HuH-7 (cell line): ENCODE measurements around the gene AUTS2.
"Not testable (repeated sequence)": the region's sequence is repeated elsewhere in the genome, so short reads cannot be mapped to it uniquely, and the experiment has no call there.

Experiments
- DNase-seq: peaks from one replicate; pipeline ENCODE4 v3.0.0; 2011; ENCODE audit warnings: low spot score

AUTS2 gene

DNA sequence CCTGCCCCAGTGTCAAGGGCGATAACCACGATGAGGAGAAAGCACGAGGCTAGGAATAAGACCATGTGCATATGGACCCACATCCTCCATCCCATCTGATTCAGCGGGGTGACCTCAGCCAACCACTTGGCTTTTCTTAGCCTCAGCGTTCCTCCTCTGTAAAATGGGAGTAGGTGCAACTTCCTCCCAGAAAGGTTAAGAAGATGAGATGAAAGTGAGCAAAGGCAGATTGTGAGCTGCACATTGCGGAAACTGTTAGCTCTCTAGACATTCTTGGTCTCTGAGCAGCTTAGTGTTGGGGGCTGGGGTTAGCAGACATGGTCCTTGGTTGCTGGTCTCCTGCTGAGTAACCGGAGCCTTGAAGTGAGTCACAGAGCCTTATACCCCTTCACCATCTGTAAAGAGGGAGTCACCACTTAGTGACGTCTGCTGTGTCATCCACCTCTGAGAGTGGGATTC is 1036.4 kb downstream of the AUTS2 start:
- no peak for DNase-seq

DNA sequence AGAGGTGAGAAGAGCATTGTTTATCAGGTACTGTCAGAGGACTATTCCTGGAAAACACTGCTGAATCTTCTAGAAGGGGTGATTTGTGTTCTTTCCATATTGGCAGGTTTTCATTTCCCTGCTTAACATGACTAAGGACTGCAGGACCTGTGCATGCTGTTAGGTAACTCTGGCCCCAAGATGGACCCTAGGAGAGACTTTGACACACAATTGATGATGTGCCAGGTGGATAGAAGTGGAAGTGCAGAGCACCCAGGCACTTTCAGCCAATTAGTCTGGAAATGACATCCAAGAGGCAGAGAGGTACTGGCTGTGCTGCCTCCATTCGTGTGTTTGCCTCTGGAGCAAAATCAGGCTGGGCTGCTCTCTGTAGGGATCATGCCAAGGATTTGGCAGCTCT is 1037.4 kb downstream of the AUTS2 start:
- no peak for DNase-seq

DNA sequence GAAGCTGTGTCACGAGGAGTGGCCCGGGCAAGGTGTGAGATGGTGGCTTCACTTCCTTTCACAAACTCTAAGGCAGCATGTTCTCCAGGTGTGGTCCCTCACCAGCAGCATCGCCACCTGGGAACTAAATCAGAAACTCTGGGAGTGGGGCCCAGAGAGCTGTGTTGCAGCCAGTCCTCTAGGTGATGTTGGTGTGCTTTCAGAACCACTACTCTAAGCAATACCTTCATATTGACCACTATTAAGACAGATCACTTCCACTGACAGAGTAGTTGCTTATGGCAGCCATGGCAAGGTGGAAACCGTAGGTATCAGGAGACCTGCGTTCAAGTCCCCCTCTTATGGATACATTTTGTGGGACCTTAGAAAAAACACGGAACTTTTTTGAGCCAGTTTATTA is 1037.9 kb downstream of the AUTS2 start:
- no peak for DNase-seq

DNA sequence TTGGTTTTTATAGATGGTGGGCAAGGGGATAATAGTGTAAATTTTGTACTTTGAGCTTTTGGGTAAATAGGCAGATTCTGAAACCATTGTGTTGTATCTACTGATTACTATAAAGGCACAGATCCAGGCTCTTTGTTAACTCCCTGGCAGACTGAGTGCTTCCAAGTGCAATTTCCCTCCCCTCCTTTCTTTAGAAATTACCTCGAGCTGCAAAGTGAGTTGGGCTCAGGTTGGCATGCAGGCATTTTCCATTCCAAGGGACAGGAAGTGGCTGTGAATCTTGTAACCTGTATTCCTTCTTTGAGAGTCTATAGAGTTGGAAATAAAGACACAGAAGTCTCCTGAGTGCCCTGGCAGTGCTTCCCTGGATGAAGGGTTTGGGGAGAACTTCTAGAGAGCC is 1039.5 kb downstream of the AUTS2 start:
- no peak for DNase-seq

DNA sequence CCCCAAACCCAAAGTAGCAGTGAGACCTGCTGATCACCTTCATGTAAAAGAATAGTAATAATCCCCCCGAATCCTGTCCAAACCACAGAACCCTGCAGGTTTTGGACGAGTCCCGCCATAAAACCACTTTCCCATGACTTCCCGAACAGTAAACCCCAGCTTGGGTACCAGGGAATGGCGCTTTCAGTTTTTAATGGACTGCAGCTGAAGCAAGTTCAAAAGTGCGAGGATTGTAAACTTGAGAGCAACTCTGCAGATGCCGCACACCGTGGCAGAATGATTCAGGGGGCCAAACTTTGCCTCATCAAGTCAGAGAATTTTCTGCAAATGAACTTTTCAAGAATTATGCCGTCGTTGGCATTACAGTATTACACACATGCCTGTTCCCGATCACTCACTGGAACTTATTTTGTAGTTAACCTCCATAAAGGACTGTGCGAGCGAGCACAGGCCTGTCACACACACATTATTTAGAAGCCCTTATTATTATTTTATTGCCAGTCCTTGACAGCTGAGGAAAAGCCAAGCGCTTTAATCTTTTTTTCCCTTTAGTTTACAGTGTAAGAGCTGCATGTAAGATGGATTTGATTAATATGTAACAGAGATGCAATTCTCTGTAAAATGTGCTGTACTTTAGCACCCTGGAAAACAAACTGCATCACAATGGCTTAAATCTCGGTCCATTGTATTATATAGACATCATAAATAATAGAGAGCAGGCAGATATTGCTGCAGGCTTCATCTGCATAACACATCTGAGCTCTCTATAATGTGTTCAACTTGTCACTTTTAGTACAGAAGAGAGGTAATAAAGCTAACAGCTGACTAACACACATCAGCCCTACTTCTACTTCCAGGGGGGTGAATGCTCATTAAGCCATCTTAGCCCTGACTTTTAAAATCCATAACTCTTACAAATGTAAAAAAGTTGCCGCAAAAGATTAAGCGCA is 1040.2 kb downstream of the AUTS2 start:
- no peak for DNase-seq

DNA sequence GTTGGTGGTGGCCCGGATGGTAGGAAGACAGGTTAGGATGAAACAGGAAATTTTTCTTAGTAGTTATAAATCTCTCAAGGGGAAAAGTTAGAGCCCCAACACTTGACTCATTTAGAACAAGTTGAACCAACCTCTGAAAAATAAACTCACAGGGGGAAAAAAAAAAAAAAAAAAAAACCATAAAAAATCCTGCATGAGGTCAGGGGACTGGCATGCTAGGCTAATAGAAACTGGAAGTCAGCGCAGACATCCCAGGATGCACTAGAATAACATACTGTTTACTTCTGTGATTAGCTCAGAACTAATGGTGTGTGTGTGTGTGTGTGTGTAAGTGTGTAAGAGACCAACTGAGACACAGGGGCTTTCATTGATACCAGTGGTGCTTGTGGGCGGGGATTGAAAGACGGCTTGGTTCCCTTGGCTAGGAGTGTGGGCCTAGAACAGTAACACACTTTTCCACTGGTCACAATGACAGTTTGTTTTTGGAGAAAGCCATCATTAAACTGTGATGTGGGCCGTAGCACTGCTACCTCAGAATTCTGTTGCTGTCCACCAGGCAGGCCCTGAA is 1042.1 kb downstream of the AUTS2 start:
- no peak for DNase-seq

DNA sequence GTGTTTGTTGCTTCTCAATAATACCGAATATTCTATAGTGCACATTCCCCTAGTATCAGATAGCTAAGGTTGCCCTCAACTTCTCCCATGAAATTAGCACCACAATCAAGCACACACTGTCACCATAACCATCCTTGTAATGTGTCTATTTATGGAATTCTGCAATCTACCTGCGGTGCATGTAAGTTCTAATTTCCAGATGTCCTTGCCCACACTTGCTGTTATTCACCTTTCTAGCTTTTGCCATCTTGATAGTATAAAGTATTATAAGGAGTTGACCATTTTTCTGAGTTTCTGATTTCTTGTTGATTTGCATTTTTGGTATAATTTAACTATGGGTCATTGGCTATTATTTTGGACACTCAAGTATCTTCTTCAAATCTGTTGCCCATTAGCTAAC is 1043.6 kb downstream of the AUTS2 start:
- DNase-seq, result no peak

DNA sequence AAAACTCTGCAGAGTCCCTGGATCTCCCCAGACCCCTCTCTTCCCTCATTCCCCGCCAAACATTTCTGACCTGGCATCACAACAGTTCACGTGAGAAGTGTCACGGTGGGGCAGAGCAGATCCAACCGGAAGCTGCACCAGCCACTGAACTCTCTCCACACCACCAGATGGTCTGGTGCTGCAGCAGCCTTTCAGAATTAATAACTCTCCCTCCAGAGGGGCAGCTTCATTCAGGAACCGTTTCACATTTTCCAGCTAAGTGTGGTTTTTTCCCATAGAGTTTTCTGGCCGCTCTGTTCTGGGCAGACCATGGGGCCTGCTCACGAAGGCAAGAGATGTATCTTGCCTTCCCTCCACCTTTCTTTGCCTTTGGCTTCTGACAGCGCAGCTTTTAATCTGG is 1047.0 kb downstream of the AUTS2 start:
- no peak for DNase-seq

DNA sequence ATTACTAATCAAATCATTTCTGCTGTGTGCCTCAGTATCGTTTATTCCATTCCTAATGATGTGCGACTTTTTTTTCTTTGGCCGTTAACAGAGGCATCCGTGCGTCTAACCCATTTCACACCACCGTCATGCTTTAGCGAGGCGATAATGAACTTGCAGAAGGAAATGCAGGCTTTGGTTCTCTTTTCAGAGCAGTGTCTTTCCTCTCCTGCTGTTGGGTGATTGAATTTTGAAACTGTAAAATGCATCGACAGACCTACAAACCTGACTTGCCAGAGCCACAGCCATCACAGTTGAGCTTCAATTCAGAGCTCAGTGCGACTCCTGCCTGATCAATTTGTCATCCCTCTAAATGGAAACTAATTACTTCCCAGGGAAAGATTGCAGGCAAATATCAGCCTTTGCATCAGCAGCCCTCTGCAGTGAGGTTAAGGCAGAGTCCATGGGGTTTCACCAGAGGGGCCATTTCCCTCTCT is 1047.6 kb downstream of the AUTS2 start:
- DNase-seq, result no peak

DNA sequence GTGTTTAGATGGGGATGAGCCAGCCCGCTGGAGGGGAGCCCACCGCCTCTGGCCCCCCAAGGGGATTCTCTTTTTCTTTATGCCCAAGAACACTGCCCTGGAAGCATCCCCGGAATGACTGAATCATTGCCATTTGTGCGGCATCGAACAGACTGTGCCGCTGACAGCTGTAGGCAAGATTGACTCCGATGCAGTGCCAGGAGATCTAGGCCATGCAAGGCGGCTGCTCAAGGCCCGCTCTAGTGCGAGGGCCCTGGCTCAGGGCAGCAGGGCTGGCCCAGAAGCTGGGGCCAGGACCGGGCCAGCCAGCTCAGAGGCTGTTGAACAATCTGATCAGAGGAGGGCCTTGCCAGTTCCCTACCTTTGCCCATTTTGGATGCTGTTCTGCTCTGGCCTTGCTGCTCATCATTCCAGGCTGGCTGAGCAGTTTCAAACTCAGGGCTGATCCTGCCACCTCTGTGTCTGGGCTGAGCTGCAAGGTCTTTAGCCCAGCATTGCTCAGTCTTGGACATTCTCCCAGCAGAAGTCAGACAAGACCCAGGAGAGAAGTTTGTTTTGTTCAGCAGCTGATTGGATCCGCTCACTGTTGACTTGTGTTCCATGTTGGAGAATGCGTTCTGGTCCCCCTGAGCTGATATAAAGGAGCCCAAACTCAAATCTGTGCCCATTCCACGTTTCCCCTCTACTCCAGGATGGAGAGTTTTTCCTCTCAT is 1048.4 kb downstream of the AUTS2 start:
- no peak for DNase-seq

DNA sequence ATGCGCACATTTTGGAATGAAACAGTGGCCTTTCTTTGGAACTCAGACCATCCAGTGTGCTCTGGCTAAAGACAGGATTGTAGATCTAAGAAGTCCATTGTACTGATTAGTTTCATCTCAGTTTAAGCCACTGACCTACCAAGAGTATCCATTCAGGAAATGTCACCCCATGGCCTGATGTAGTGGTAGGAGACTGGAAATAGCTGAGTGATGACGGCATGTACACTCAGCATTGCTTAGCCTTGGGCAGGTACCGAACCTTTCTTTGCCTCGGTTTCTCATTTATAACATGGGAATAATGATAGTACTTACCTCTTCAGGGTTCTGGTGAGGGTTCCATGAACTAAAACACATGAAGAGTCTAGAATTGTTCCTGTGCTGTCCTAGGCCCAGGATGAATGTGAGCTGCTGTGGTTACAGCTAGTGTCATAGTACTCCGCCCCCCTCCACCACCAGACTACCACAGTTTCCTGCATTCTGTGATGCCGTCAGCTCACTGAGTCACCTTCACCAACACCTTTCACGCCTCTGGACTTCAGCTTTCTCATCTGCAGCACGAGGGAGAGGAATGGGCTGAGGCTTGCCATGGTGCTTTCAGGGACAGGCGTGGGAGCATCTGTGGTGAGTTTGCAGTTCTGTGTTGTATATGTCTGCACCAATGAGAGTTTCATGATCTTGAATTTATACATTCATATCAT is 1049.7 kb downstream of the AUTS2 start:
- DNase-seq, result no peak

DNA sequence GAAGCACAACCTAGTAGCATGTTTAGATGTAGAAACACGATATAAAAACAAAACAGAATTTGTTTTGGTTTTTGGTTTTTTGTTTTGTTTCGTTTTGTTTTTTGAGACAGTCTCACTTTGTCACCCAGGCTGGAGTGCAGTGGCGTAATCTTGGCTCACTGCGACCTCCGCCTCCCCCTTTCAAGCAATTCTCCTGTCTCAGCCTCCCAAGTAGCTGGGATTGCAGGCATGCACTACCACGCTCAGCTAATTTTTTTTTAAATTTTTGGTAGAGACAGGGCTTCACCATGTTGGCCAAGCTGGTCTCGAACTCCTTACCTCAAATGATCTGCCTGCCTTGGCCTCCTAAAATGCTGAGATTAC is 1050.2 kb downstream of the AUTS2 start:
- DNase-seq, result not testable (repeated sequence)

DNA sequence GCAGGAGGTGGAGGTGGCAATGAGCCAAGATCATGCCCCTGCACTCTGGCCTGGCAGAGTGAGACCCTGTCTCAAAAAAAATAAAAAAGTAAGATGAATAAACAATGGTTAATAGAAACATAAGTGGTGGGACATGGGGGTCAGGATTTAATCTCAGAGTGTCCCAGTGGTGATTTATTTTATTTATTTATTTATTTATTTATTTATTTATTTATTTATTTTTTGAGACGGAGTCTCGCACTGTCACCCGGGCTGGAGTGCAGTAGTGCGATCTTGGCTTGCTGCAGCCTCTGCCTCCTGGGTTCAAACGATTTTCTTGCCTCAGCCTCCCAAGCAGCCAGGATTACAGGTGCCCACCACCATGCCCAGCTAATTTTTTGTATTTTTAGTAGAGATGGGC is 1051.0 kb downstream of the AUTS2 start:
- DNase-seq, result no peak

DNA sequence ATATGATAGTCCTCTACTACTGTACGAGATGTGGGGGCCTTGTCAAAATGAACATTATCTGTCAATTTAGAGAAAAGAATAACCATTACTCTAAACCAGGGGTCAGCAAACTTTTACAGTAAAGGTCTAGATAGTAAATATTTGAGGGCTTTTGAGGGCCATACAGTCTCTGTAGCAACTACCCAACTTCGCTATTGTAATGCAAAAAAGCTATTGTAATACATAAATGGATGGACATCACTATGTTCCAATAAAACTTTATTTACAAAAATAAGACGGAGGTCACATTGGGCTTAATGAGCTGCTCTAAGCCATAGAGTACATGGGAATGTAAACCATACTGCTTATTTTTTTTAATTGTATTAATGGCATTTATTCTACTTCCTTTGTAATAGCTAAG is 1055.9 kb downstream of the AUTS2 start:
- DNase-seq, result no peak

DNA sequence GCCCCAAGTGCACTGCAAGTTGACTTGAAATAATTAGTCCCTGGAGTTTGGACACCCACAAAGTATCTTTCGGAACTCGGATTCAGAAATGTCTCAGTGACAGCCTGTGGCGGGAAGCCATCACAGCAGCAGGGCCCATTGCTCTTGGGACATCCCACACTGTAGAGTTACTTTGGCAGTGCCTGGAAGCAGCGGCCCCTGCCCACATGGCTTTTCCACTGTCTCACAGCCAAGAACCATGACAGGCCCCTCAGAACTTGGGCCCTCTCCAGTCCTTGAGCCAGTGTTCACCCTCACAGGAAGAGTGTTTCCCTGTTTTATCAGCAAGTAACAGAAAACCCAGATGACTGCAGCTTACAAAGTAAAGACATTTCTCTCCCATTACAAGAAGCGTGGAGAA is 1056.7 kb downstream of the AUTS2 start:
- no peak for DNase-seq

DNA sequence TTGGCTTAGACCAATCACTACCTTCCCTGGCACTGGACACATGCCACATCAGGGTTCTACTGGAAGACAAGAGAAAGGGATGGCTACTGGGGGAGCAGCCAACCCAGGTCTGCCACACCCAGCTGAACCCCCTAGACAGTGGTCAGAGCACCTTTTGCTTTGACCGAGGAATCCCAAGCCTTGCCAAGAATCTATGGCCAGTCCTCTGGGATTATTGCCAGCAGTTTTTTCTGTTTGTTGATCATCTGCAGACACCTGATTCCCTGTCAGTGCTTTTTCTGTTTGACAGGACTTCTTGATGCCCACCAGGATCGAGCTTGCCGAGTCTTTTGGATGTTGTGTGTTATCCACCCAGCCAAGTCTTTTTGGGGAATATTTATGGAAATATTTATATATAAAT is 1057.4 kb downstream of the AUTS2 start:
- no peak for DNase-seq

DNA sequence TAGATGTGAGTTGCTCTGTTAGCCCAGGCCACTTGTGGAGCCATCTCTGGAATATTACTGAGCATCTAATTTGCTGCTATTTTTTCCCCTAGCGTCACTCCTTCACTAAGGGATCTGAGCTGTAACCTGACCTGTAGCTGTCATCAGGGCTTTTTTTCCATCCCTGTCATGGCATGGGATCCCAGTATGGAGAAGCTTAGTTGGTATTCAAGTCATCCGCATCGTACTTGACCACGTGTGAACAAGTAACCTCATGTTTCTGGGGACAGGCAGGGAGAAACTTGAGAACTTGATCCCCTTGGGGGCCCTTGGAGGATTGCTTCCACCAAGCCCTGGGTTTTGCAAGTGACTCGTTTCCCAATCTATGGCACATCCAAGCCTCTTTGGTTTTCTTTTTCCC is 1059.3 kb downstream of the AUTS2 start:
- no peak for DNase-seq

DNA sequence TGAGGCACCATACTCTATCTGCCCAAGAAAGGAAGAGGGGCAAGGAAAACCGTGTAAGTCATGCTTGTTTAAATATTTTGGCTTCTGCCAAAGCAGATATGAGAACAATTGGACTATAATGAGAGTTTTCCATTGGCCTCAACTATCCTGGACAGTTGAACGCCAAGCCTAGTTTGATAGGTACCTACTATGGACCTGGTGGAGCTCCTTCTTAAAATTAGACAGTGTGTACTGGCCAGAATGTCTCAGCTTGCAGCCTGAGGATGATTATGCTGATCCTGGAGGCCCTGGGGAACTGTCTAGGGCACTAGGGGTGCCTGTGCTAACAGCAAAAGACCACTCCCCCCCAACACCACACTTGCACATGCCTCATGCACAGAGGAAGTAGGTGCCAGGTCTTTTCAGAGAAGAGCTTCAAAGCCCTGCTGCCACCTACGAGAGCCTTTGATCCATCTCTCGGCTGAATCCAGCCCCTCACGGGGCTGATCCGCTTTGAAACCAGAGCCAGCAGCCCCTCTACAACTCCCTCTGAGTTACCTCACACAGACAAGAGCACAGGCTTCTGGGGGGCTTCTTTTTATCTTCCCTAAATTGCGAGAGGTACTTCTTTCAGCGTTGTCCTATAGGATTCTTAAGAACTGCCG is 1059.8 kb downstream of the AUTS2 start:
- DNase-seq, result no peak

DNA sequence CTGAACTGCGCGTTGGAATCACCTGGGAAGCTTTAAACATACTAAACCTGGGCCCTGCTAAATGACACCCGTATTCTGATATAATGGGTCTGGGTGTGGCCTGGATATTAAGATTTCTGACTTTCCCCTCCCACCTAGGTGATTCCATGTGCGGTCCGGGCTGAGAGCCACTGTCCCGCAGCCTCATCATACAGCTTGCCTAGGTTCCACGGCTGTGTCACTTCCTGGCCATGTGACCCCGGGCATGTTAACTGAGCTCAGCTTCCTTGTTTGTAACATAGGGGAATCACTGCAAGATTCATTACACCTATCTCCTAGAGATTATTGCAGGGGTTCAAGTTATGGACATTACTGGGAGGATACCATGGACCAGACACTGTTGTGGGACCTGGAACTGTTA is 1061.0 kb downstream of the AUTS2 start:
- no peak for DNase-seq

DNA sequence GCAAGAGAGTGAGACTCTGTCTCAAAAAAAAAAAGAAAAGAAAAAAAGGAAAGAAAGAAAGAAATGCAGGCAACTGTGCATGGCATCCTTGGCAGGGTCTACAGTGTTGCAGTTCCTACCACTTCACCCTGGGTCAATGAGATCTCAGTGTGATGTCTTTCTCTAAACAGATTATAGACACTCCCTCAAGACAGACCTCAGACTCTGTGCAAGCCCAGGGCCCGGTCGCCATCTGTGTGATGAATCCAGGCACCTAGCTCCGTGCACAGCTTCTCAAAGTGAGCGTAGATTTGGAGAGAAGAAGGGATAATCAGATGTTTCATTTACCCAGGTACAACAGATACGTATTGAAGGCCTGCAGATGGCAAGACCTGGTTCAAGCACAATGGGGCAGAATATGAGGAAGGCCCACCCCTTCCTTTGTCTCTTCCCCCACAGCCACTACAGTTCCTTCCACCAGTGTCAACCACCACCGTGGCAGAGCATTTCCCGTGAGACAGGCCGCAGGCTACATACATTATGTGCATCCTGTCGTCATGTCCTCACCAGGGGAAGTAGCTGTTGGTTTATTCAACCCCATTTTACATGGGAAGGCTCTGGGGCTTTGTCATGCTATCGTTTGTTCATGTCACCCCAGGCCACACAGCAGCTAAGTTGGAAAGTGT is 1062.0 kb downstream of the AUTS2 start:
- no peak for DNase-seq

DNA sequence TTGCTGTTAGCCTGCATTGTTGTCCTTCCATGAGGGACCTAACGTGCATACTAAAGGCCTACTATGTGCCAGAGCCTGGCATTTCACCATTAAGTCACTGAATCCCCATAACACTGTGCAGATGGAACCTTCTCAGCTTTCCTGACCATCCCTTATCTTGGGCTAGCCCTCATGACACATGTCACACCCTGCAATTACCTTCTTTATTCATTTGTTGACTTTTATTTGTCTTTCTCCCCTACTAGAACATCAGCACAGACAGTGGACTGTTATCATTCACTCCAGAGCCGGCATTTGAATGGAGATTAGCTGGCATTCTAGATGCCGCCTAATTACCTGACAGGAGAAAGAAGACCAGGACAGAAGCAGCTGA is 1062.5 kb downstream of the AUTS2 start:
- no peak for DNase-seq
